Spinal cord (tissue), 10 donors: Measurements from ENCODE around the gene SAMD1. TPM values are rescaled to one million over a fixed set of nuclear protein-coding genes. Genes with fewer than 3 reads are reported as not detected.

Source experiments
- DNase-seq, 6 donors: peaks; one replicate each; pipeline versions ENCODE4 v3.0.0 to v3.0.0-alpha.2; 2013 to 2015; ENCODE audit warnings: low spot score in 6 of 6, low read depth in 4 of 6
- H3K27ac ChIP-seq: one replicate; pipeline ENCODE4 v1.5.1; 2013; ENCODE audit warnings: low read depth, low read length, control low read depth
- H3K27me3 ChIP-seq: one replicate; pipeline ENCODE4 v1.6.1; 2013; ENCODE audit warnings: low read length; ENCODE audit not compliant: control insufficient read depth, insufficient read depth
- H3K36me3 ChIP-seq: one replicate; pipeline ENCODE4 v1.6.1; 2013; ENCODE audit warnings: low read length; ENCODE audit not compliant: control insufficient read depth, insufficient read depth
- H3K4me1 ChIP-seq: one replicate; pipeline ENCODE4 v1.6.1; 2013; ENCODE audit warnings: low read length; ENCODE audit not compliant: control insufficient read depth, insufficient read depth
- H3K4me3 ChIP-seq: one replicate; pipeline ENCODE4 v1.5.1; 2013; ENCODE audit warnings: low read depth, low read length, control low read depth
- H3K9me3 ChIP-seq: one replicate; pipeline ENCODE4 v1.6.1; 2013; ENCODE audit warnings: low read length; ENCODE audit not compliant: control insufficient read depth, insufficient read depth
- WGBS: methylation state at CpG from one replicate; pipeline ENCODE4 v1.1.5; 2013; ENCODE audit warnings: missing lambda C conversion rate; ENCODE audit not compliant: insufficient coverage; 5-methylcytosine and 5-hydroxymethylcytosine counted together
- polyA plus RNA-seq, 2 donors: library from polyadenylated mRNA; unstranded; fragments of 120-200 nt; gene quantifications; one replicate each; pipeline ENCODE4 v1.2.1, GENCODE V29; 2013; ENCODE audit not compliant: insufficient read length in 2 of 2
- total RNA-seq, 2 donors: library from RNA; depleted of rRNA in 1 of 2; stranded (reverse); fragments of 120-200 nt in 1 of 2; fragments of >200 nt in 1 of 2; gene quantifications; one replicate each; pipeline versions ENCODE4 v1.2.3 to v1.2.4, GENCODE V29; 2013 to 2014
- donor health status: healthy.

Gene SAMD1
- total and polyA plus RNA-seq, 4 donors = 19.9 to 83.1 (median 56.7) TPM

DNA sequence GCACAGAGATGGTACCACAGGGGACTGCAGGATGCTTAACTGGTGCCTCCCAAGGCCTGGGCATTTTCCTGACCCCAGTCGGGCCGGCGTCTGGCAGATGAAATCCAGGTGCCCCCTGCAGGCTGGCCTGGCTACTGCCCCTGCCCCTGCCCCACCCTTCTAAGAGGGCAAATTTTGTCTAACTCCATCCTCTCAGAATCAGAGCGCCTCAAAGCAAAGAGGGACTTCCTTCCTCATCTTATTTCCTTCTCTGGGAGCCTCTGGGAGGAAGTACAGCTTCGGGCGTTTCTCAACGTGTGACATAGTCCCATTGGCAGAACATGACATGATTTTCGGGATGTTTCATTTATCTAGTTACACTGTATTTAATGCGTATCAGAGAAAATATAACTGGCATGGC is 24.3 kb upstream of the SAMD1 start:
- no peak for DNase-seq
- H3K4me1 ChIP-seq = peaks cover 65% of the 10 kb centered on the region
- no peak overlapping the region for H3K27ac ChIP-seq
- no peaks in the 10 kb centered on the region for H3K9me3 ChIP-seq
- no peaks in the 10 kb centered on the region for H3K27me3 ChIP-seq
- whole genome bisulfite sequencing = 36% methylated on average over 3 of the region's 9 CpGs
- H3K36me3 ChIP-seq = peaks cover 33% of the 10 kb centered on the region
- H3K4me3 ChIP-seq = no peak overlapping the region

DNA sequence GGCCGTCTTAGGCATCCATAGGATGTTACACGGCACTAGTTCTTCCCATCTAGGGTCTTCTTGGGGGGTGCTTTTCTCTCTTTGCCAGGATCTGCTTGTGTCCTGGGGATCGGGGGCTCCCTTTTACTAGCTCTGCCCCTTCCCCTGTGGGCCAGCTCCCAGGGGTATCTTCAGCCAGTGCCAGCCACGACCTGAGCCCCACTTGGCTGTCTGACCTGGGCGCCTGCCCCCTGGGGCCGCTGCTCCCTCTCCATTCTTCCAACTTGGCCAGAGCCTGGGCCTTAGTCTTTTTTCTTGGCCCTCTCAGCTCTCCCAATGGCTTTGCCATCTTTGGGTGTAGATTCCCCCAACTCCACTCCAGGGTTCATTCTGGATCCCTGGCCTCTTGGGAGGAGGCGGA is 23.9 kb upstream of the SAMD1 start:
- peaks cover 62% of the 10 kb centered on the region for H3K4me1 ChIP-seq
- no peaks in the 10 kb centered on the region for H3K27me3 ChIP-seq
- 91% methylated on average over 7 of the region's 7 CpGs for WGBS
- H3K36me3 ChIP-seq = peaks cover 33% of the 10 kb centered on the region
- H3K4me3 ChIP-seq = no peak overlapping the region
- no peak for DNase-seq
- no peak overlapping the region for H3K27ac ChIP-seq
- no peaks in the 10 kb centered on the region for H3K9me3 ChIP-seq

DNA sequence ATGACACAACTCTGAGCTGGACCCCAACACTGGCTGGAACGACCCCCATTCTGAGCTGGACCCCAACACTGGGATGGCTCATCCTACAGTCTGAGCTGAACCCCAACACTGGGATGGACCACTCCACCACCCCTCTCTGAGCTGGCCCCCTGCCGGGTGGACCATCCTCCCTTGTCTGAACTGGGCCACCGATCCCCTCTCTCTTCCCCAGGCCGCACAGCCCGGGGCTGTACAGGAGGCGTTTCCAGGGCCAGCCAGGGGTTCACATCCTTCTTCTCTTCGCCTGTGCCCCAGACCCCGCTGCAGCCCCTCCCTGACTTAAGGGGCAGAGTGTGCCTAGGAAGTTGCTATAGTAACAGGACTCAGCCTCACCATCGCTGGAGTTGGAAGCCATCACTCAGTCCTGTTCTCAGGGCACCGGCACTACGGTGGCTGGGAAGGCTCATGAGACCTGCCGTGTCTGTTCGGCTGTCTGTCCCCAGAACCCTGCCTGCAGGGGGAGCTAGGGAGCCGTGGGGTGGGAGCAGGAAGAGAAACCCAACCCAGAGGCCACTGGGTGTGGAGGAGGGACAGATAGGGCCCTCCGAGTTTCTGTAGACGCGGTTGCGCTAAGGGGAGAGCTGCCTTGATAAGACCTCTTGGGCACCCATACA is 23.3 kb upstream of the SAMD1 start:
- DNase-seq = no peak
- Histone ChIP-seq H3K4me1 (peaks cover 56% of the 10 kb centered on the region), H3K36me3 (peaks cover 33% of the 10 kb centered on the region), H3K27me3 (no peaks in the 10 kb centered on the region), H3K4me3 (no peak overlapping the region), H3K27ac (peak overlapping the region; percentile 35), H3K9me3 (no peaks in the 10 kb centered on the region)
- WGBS = 74% methylated on average over 16 of the region's 18 CpGs

DNA sequence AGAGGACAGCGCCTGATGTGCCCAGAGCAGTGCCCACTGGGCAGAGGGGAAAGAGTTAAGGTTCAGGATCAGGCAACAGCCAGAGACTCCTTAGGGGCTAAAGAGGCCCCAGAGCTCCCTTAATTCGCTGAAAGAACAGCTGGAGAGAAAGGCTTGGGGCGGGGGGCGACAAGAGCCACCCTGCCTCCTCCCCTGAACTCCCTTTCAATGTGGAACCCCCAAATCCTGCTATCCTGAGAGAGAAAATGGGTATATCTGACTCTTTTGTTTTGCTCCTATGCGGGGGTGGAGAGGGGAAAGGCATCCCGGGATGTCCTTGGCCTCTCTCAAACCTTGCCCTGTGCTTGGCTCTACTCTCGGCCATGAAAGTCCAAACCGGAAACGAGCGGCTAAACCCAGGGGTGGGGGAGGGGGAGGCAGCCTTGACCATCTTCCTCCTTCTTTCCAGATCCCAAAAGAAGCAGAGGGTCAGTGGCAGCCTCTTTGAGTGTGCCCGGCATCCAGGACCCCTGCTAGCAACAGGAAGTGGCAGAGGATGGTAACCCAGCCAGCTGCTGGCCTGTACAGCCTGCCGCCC is 22.3 kb upstream of the SAMD1 start:
- no peaks in the 10 kb centered on the region for H3K27me3 ChIP-seq
- peaks cover 49% of the 10 kb centered on the region for H3K4me1 ChIP-seq
- no peak overlapping the region for H3K4me3 ChIP-seq
- DNase-seq = no peak
- H3K9me3 ChIP-seq = no peaks in the 10 kb centered on the region
- peaks cover 38% of the 10 kb centered on the region for H3K36me3 ChIP-seq
- 50% methylated on average over 3 of the region's 12 CpGs for WGBS
- peak overlapping the region; percentile 35 for H3K27ac ChIP-seq

DNA sequence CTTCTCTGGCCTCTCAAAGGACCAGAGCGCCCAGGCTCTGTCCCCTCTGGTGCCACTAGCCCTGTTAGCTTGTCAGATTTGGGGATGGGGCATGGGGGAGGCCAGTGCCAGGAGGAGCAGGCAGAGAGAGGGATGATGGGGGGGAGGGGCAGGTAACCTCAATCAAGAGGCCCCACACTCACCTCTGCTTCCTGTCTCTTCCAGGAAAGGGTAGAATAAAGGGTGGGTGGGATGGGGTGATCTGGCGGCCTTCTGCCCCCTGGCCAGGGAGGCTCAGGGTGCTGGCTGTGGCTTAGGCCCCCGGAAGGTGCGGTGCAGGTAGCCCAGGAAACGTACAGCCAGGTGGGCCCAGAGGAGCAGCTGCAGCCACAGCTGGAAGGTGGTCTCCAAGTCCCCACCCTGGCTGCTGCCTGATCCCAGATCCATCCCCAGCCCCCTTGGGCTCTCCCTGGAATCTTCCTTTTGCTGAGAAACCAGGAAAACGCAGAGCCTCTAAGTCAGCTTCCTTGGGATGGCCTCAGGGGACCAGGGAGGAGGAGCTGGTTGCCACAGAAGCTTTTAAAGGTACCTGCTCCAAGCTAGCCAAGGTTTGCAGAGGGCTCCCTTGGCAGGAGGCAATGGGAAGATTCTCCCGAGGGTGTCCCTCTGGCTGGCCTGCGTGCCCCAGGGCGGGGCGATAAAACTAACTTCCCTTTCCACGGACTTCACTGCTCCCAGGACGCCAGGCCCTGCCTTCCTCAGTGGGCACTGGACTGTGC is 21.7 kb upstream of the SAMD1 start:
- Histone ChIP-seq H3K9me3 (no peaks in the 10 kb centered on the region), H3K4me1 (peaks cover 49% of the 10 kb centered on the region), H3K27ac (peak overlapping the region; percentile 35), H3K4me3 (no peak overlapping the region), H3K27me3 (no peaks in the 10 kb centered on the region), H3K36me3 (peaks cover 44% of the 10 kb centered on the region)
- DNase-seq = no peak
- 78% methylated on average over 11 of the region's 12 CpGs for WGBS

DNA sequence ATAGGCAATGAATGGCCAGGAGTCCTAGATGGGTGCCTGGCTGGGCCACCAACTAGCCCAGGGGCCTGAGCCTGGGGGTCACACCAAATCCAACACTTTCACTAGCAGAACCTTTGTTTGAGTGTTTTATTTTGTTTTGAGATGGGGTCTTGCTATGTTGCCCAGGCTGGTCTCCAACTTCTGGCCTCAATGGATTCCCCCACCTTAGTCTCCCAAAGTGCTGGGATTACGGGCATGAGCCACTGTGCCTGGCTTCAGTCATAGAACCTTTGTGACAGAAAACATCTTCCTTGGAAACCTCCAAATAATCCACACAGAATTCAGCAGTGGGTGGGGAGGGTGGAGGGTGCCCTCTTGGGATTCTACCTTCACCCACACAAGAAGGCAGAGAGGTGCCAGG is 20.9 kb upstream of the SAMD1 start:
- WGBS = no CpG with 5 or more reads among the region's 1 CpG
- Histone ChIP-seq H3K9me3 (no peaks in the 10 kb centered on the region), H3K27me3 (no peaks in the 10 kb centered on the region), H3K4me1 (peaks cover 42% of the 10 kb centered on the region), H3K36me3 (peaks cover 52% of the 10 kb centered on the region), H3K27ac (no peak overlapping the region), H3K4me3 (no peak overlapping the region)
- DNase-seq = no peak

DNA sequence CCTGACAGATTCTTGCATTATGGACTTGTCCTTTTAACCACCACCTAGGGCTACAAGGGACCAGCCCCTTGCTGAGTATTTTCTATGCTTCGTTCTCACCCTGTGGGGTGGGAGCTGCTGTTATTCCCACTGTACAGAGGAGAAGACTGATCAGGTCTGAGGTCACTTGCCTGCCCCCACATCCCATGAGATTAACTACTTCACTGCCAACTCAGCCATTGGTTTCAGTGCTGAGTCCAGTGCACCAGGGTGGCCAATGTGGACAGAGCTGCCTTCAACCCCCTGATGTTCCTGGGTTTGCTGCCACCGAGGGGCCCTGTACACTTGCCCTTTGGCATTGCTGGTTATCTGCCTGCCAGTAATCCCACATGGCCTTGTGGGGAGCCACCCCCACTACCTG is 20.1 kb upstream of the SAMD1 start:
- Histone ChIP-seq H3K36me3 (peaks cover 60% of the 10 kb centered on the region), H3K4me1 (peaks cover 34% of the 10 kb centered on the region), H3K9me3 (no peaks in the 10 kb centered on the region), H3K4me3 (no peak overlapping the region), H3K27ac (no peak overlapping the region), H3K27me3 (no peaks in the 10 kb centered on the region)
- 50% methylated on average over 1 of the region's 2 CpGs for WGBS
- DNase-seq = no peak

DNA sequence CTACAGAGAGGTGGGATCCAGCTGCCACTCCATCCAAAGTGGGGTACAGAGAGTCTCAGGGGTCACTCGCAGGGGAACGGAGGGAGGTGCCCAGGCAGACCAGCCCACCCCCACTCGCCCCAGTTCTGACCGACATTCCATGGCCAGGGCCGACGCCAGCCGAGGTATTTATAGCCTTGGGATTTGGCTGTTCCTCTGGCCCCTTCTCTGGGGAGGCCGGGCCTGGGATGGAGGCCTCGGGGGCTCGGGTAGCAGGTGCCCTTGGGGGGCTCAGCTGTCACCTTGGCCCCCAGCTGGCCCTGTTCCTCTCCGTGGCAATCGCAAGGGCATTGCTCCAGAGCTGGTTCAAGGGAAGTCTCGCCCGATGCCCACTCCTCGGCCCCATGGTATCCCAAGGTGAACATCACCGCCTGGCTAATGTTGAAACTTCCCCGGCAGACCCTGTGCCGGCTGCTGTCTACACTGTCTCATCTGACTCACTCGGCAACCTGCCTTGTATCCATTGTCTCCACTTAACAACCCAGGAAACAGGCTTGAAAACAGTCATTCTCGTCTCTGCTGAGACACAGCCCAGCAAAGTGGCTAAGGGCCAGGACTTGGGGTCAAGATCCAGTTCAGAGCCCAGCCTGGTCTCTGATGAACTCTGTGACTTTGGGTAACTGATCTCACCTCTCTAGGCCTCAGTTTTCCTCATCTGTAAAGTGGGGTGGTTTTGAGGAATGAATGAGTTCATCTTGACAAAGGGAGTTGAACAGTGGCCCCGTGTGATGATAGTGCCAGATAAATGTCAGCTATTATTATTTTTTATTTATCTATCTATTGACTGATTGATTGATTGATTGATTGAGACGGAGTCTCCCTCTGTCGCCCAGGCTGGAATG is 17.3 kb upstream of the SAMD1 start:
- no peak overlapping the region for H3K27ac ChIP-seq
- no peaks in the 10 kb centered on the region for H3K9me3 ChIP-seq
- no peaks in the 10 kb centered on the region for H3K27me3 ChIP-seq
- WGBS = 76% methylated on average over 22 of the region's 23 CpGs
- peaks cover 63% of the 10 kb centered on the region for H3K36me3 ChIP-seq
- no peak for DNase-seq
- peaks cover 9% of the 10 kb centered on the region for H3K4me1 ChIP-seq
- H3K4me3 ChIP-seq = no peak overlapping the region

DNA sequence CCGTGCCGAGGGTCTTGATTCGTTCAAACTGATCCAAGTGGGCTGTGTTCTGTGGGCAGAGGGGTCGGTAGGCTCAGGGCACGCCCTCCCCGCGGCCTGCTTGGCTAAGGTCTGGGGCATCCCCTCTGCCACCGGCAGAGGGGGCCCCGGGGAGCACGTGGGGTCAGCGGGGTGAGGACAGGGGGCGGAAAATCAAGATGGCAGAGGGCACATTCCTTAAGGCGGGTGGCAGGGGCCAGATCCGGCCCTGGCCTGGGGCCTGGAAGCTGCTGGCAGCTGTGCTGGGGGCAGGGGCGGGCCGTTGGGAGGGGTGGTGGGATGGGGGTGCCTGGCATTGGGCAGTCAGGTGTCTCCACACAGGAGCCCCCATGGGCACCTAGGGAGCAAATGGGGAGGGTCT is 16.3 kb upstream of the SAMD1 start:
- H3K9me3 ChIP-seq = no peaks in the 10 kb centered on the region
- 93% methylated on average over 13 of the region's 16 CpGs for WGBS
- H3K36me3 ChIP-seq = peaks cover 64% of the 10 kb centered on the region
- H3K4me1 ChIP-seq = peaks cover 1% of the 10 kb centered on the region
- no peaks in the 10 kb centered on the region for H3K27me3 ChIP-seq
- H3K4me3 ChIP-seq = no peak overlapping the region
- no peak overlapping the region for H3K27ac ChIP-seq
- DNase-seq = no peak
